ENCODE data around the gene EOMES. TPM values are rescaled to one million over a fixed set of nuclear protein-coding genes. Genes with fewer than 3 reads are reported as not detected.

Gene EOMES
- total RNA-seq, 4 donors from 2014 or later, result 0.40 TPM; not detected in 3

GRCh38 chr3:27699067-27699466 is 23.1 kb downstream of the EOMES start:
- intact Hi-C loops (cut with DNase I), result no loop called here
- H3K27me3 ChIP-seq, result no peaks in the 10 kb centered on the region
- WGBS, 2 donors, result 91 to 93% methylated on average over 3 of the region's 3 CpGs
- no peak for TF ChIP-seq POLR2A (IDR thresholded peaks at IDR 0.05)
- no peak for TF ChIP-seq CTCF (IDR thresholded peaks at IDR 0.05)
- no peaks in the 10 kb centered on the region for H3K9me3 ChIP-seq
- H3K27ac ChIP-seq, result no peak overlapping the region
- no peak overlapping the region for H3K4me3 ChIP-seq (replicated peaks in 1 of 3)
- H3K4me1 ChIP-seq, result no peaks in the 10 kb centered on the region
- DNase-seq, result no peak
- H3K36me3 ChIP-seq, result no peaks in the 10 kb centered on the region

GRCh38 chr3:27696906-27697305 is 25.2 kb downstream of the EOMES start:
- Histone ChIP-seq H3K27ac (no peak overlapping the region), H3K4me3 (replicated peaks in 1 of 3) (no peak overlapping the region), H3K36me3 (no peaks in the 10 kb centered on the region), H3K9me3 (no peaks in the 10 kb centered on the region), H3K4me1 (no peaks in the 10 kb centered on the region), H3K27me3 (no peaks in the 10 kb centered on the region)
- DNase-seq, result no peak
- intact Hi-C loops (cut with DNase I), result no loop called here
- TF ChIP-seq POLR2A (IDR thresholded peaks at IDR 0.05), result no peak
- TF ChIP-seq CTCF (IDR thresholded peaks at IDR 0.05), result no peak
- WGBS, 2 donors, result 77 to 88% methylated on average over 1 of the region's 1 CpG

DNA sequence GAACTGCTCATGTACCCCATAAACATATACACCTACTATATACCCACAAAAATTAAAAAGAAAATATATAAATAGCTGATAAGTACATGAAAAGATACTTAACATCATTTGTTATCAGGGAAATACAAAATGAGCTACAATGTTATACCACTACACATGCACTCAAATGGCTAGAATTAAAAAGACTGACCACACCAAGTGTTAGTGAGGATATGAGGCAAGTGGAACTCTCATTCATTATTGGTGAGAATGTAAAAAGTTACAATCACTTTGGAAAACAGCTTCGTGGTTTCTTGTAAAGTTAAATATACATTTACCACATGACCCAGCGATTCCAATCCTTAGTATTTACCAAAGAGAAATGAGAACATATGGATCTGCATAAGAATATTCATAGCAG is 26.5 kb downstream of the EOMES start:
- Histone ChIP-seq H3K27ac (no peak overlapping the region), H3K9me3 (no peaks in the 10 kb centered on the region), H3K4me1 (no peaks in the 10 kb centered on the region), H3K36me3 (no peaks in the 10 kb centered on the region), H3K27me3 (no peaks in the 10 kb centered on the region), H3K4me3 (replicated peaks in 1 of 3) (no peak overlapping the region)
- WGBS, 2 donors, result 82% methylated on average over 2 of the region's 2 CpGs
- TF ChIP-seq CTCF (IDR thresholded peaks at IDR 0.05) (no peak), POLR2A (IDR thresholded peaks at IDR 0.05) (no peak)
- DNase-seq, result no peak
- intact Hi-C loops (cut with DNase I), result no loop called here

GRCh38 chr3:27688053-27688452 is 34.1 kb downstream of the EOMES start:
- WGBS, 2 donors, result 83 to 92% methylated on average over 5 of the region's 5 CpGs
- Histone ChIP-seq H3K9me3 (no peaks in the 10 kb centered on the region), H3K4me3 (replicated peaks in 1 of 3) (no peak overlapping the region), H3K27ac (no peak overlapping the region), H3K4me1 (no peaks in the 10 kb centered on the region), H3K27me3 (no peaks in the 10 kb centered on the region), H3K36me3 (no peaks in the 10 kb centered on the region)
- intact Hi-C loops (cut with DNase I), result no loop called here
- DNase-seq, result no peak
- TF ChIP-seq POLR2A (IDR thresholded peaks at IDR 0.05) (no peak), CTCF (IDR thresholded peaks at IDR 0.05) (no peak)

DNA sequence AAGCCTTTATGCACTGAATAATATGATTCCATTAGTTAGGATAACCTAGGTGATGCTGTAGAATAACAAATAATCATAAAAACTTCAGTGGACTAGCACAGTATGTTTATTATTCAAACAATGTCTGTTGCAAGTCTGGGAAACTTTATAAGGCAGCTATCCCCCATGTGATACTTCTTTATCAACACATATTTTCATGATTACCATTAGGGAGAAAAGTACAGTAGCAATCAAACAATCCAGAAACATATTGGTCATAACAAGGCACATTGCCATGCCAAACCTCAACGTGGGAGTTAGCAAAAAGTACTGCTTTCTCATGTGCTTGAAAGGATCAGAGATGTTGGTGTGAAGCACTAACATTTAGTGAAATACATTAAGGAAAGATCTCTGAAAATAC is 35.5 kb downstream of the EOMES start:
- H3K9me3 ChIP-seq, result no peaks in the 10 kb centered on the region
- H3K4me1 ChIP-seq, result no peaks in the 10 kb centered on the region
- H3K27ac ChIP-seq, result no peak overlapping the region
- intact Hi-C loops (cut with DNase I), result no loop called here
- H3K4me3 ChIP-seq (replicated peaks in 1 of 3), result no peak overlapping the region
- WGBS, 2 donors, result 68% methylated on average over 1 of the region's 1 CpG
- no peaks in the 10 kb centered on the region for H3K27me3 ChIP-seq
- TF ChIP-seq POLR2A (IDR thresholded peaks at IDR 0.05) (no peak), CTCF (IDR thresholded peaks at IDR 0.05) (no peak)
- no peak for DNase-seq
- H3K36me3 ChIP-seq, result no peaks in the 10 kb centered on the region
